Vagina (tissue), 2 donors: Measurements from ENCODE around the gene CERKL.

Source experiments
- CTCF ChIP-seq, 3 experiments: fragments of 450-650 bp in 2 of 3; fragments of 200-600 bp in 1 of 3; sonication (generic) in 1 of 3; IDR thresholded peaks; one replicate each; pipeline ENCODE4 v1.5.1; 2017 to 2019; ENCODE audit warnings: antibody characterized with exemption in 3 of 3, mild to moderate bottlenecking in 2 of 3, moderate library complexity in 2 of 3
- POLR2A ChIP-seq, 2 donors: fragments of 450-650 bp; IDR thresholded peaks; one replicate each; pipeline ENCODE4 v1.6.1; 2017; ENCODE audit warnings: antibody characterized with exemption in 2 of 2, mild to moderate bottlenecking in 2 of 2, moderate library complexity in 2 of 2

GRCh38 chr2:181526014-181526413 lies 130.9 kb downstream of the CERKL start:
- TF ChIP-seq POLR2A (IDR thresholded peaks at IDR 0.05) (no peak), CTCF (IDR thresholded peaks at IDR 0.05) (no peak)
